Muscle of arm (tissue), 12 donors: ENCODE results near the gene PPP1R9B. TPM values are rescaled to one million over a fixed set of nuclear protein-coding genes. Genes with fewer than 3 reads are reported as not detected.

ENCODE experiments used
- DNase-seq: peaks from one replicate; pipeline ENCODE4 v3.0.0-alpha.2; 2013
- polyA plus RNA-seq, 12 donors: library from polyadenylated mRNA; unstranded; fragments of 120-200 nt; gene quantifications; one replicate each; pipeline ENCODE4 v1.2.1, GENCODE V29; 2013; ENCODE audit not compliant: insufficient read length in 12 of 12

The PPP1R9B gene
- polyA plus RNA-seq, 12 donors, result 29.5 to 70.3 (median 37.6) TPM; not detected in 1

- no peak for DNase-seq
Measured at GRCh38 chr17:50109207-50109606, 41.3 kb downstream of the PPP1R9B start.

GRCh38 chr17:50108556-50108955 is 41.9 kb downstream of the PPP1R9B start:
- no peak for DNase-seq

- no peak for DNase-seq
Measured at GRCh38 chr17:50107790-50108414, 42.6 kb downstream of the PPP1R9B start.

DNA sequence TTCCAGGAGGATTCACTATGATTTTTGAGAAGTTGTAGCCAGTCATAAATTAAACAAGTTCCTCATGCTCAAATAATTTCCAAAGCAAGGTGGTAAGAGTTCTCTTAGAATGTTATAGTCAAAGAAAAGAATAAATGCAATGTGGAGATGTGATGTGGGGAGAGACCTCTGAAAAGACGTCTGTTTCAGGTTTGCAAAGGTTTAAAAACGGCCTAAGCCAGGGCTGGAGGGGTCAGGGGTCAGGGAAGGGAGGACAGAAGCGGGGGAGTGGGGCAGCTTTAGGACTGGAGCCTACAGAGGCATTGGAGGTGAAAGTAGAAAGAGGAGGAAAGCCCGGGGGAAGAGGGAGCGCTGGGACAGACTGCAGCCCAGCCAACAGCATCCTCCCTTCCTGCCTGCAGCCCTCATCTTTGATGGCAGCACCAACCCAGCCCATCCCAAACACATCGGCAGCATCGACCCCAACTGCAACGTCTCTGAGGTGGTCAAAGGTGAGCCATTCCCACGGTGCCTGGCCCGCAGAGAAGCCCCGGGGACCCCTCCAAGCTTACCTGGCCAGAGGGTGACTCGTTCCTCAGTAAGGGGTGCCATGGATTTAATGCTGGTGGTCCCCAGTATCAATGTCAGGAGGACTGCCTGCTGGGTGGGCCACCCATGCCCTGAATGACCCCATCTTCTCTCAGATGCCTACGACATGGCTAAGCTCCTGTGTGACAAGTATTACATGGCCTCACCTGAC is 43.9 kb downstream of the PPP1R9B start:
- DNase-seq, result no peak

GRCh38 chr17:50105811-50106210 is 44.7 kb downstream of the PPP1R9B start:
- DNase-seq, result no peak

GRCh38 chr17:50103941-50104340 is 46.5 kb downstream of the PPP1R9B start:
- no peak for DNase-seq

DNA sequence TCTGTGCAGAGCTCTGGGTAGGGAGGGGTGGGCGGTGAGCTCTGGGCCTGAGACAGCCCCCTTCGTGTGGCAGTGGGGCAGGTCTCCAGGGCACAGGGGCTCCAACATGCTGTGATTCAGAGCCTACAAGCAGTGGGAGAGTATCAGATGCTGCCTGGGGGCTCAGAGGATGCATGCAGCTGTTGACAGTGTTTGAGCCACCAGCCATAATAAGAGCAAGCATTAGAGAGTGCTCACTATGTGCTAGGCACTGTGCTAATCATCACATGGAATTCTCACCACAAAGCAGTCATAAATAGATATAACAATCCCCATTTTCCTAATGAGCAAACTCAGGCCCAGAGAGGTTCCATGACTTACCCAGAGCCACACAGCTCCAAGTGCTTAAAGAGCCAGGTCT is 47.2 kb downstream of the PPP1R9B start:
- DNase-seq, result no peak

DNA sequence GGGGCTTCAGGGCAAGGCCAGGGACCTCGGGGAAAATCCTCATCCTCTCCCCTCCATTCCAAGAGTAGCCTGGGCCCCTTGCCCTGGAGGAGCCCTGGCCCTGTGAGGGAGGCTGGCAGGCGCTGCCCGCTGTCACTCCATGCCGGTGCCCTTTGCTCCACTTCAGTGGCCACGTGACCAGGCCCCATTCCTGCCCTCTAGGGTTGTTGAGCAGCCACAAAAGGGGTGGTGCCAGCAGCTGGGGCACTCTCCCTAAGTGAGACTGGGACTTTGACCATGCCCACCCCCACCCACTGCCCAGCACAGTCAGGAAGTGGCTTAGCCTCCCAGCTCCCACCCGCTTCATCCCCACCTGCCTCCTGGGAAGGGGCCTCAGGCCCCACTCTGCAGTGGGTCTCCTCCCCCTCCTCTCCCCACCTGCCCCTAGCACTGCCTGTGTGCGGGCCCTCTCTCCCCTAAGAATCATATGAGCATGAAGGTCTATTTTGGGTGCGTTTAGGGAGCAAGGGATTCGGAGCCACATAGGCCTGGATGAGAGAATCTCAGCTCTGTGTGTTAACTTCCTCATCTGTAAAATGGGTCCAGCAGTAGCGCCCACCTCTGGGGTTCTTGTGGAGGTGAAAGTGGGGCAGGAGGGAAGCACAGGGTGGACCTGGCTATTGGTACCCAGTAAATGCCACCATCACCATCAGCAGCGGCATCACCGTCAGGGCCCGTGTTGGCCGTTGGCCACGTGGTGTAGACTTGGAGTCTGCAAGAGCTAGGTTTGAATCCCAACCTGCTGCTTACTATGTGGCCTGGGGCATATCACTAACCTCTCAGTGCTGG is 48.1 kb downstream of the PPP1R9B start:
- no peak for DNase-seq

DNA sequence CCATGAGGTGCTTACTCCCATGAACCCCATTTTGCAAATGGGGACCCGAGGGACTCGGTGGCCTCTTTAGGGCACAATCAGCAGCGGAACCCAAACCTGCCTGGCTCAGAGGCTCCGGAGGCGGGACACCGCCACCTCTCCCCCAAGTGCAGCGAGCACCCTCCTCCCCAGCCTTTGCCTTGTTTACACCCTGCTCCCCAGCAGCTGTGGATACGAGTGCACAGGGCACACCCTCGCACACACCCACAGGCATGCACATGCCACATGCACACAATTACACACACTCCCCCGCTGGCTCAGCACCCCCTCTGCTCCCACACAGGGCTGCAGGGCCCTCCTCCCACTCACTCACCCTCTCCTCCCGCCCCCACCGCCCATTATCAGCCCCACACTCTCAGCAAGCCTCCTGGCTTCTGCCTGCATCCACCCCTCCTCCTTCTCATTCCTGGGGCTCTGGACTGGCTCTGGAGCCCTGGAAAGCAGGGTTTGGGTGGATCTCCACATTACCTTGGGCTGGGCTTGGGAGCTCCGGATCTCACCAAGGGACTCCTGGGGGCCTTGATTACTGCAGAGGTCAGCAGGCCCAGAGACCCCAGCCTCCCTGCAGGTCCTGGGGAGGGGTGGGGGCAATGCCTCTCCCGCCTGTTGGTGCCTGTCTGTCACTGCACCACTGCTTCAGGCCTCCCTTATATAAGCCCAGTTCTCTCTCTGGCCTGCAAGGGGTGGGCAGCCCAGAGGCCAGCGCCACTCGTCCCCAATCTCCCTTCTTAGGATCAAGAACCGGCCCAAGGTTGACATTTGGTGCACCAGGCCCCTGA is 48.9 kb downstream of the PPP1R9B start:
- DNase-seq, result no peak

DNA sequence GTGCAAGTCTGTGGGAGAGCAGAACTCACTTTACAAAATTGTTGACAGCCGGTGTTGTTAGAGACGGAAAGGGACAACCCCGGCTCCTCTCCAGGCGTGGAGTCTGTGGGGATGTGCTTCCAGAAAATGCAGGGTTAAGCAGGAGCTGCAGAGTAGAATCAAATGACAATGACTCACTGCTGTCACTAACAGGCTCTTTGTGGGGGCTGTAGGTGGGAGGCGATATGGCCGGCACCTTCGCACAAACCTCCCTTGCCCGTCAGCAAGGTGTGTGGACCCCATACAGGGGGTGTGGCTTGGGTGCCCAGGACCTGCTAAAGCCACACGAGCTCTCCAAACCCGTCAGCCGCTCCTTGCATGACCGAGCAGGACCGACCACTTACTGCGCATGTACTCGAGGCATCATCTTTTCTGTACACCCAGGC is 49.5 kb downstream of the PPP1R9B start:
- DNase-seq, result no peak

DNA sequence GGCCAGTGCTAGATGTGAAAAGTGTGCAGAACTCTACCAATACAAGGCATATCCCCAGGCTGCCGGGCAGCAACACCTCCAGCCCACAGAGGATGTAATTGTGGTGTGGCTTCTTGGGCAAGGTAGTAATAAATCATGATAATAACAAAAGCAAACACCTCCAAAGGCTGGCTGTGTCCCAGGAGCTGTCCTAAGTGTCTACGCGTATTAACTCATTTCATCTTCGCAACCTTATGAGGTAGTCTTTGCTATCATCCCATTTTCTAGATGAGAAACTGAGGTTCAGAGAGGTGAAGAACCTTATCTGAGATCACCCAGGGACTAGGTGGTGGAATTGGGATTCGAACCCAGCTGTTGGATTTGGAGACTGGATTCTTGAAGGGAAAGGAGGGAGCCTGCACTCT is 50.0 kb downstream of the PPP1R9B start:
- DNase-seq, result no peak

DNA sequence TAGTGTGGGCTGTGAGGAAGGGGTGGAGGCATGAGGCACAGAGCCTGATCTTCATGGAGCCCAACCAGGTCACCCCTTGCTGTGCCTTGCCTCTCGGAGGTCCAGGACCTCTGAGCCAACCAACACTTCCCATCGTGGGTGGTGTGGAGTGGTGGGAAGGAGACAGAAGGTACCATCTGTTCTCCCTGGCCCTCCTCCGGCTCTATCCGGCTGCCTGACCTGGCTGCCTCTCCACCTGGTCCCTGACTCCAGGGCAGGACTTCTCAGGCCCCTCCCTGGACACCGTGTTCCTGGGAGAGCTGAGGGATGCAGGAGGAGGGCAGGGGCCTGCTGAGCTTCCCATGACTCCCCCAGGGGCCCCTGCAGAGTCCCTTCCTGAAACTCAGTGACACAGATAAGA is 51.5 kb downstream of the PPP1R9B start:
- no peak for DNase-seq

DNA sequence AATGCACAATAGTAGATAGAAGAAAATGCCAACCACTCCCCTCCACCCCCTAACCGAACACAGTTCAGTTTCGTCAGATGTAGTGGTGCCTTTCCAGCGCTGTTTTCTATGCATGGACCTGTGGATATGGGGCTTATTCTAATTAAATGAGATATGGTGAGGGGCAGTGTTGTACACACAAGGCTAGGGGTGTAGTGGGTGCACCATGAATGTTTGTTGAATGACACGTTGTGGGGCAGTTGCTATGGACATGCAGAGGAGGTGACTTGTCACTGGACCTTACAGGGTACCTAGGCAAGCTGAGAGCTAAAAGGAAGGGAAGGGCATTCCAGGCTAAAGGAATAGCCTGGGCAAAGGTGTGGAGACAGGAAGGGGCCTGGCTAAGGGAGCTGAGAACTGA is 51.9 kb downstream of the PPP1R9B start:
- DNase-seq, result no peak

- no peak for DNase-seq
Measured at GRCh38 chr17:50097926-50098325, 52.6 kb downstream of the PPP1R9B start.

DNA sequence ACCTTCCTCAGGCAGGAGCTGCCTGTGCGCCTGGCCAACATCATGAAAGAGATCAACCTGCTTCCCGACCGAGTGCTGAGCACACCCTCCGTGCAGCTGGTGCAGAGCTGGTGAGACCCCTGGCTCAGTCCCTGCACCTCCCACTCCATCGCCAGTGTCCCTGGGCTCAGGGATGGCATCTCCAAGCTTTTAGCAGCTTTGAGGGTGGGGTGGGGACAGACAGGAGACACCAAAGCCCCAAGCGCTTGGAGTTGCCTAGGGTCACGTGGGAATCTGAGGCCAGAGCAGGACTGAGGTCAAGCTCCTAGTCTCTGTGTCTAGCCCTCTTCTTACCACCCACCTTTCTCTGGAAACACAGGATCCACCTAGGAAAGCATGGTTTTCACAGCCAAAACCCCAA is 53.0 kb downstream of the PPP1R9B start:
- no peak for DNase-seq

DNA sequence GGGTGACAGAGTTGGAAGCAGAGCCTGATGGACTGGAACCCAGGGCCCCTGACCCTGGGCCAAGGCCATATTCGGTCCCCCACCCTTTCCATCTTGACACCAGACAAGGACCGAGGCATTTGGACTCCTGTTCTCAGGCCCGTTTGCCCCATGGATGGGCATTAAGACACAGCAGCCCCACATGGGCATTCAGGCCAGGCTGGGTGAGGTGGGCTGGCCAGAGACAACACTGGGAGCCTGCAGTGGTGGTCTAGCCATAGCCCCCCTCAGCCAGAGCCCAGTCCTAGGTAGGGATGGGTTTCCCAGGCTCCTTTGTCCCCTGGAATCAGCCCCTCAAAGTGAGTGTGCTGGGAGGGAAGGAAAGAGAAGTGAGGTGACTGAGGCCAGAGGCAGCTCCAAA is 53.7 kb downstream of the PPP1R9B start:
- DNase-seq, result no peak

DNA sequence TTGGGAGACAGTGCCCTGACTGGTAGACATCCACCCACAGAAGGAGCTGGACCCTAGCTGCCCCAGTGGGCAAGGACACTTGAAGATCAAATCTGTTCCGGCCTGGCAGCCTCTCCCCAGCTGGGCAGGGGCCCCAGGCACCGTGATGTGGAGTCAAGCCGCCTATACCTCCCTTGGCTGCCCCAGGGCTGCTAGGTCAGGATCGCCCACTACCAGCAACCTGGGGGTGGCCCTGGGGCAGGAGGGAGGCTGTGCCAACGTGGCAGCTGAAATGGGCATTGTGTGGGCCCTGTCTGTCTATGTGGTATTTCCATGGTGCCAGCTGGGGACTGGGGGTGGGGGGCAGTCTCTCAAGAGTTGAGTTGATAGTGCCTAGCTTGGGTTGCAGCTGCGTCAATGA is 54.4 kb downstream of the PPP1R9B start:
- no peak for DNase-seq

DNA sequence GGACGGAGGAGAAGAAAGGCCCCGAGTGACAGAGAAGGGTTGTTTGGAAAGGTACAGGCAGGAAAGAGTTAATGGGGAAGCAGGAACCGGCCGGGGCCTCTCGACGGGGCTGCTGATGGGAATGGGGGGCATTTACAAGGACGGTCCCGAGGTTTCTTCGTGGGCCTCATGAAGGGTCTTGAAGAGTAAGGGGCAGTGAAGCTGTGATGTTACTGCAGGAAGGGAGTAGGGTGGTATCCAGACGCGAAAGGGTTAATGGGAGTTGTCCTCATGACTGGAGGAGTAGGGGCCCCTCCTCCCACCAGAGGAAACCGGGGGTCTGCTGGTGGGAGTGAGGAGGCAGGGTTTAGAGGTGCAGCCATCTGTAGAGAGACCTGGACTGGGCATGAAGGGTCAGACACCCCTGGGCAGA is 54.8 kb downstream of the PPP1R9B start:
- DNase-seq, result no peak

DNA sequence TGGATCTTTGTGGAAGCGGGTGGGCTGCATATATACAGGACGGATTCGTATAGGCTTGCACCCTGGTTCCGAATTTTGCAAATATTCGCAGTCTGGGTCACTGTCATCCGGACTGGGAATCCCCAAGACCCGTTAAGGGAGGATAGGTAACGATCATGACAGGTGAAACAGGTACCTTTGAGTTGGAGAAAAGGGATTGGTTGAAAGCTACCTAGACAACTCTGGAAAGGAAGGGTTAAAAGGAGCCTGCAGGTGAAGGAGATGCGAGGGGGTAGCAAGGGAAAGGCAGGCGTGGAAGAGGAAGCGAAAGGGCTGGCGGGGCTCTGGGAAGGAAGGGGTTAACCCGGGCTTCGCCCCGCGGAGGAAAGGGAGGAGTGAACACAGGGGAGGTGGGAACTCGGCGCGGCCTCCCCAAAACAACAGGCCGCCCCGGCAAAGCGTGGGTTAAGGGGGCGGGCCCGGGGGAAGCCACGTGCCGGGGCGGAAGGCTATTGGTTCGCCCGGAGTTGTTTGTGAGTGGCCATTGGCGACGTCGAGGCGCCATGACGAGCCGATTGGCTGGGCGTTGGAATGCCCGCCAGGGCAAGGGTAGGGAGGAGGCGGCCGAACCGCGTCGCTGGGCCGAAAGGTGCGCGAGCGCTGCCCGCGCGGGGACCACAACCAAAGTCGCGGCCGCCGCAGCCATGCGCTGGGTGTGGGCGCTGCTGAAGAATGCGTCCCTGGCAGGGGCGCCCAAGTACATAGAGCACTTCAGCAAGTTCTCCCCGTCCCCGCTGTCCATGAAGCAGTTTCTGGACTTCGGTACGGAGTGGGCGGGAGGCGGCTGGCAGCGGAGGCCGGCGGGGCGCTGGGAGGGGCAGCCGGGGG is 55.5 kb downstream of the PPP1R9B start, which contains the start of gene PDK2:
PDK2 (plus strand) TSS at position 599 of the 867 bp plus-strand sequence; CDS start at position 684, 85 bp downstream.
- DNase-seq, result peak; percentile 97

DNA sequence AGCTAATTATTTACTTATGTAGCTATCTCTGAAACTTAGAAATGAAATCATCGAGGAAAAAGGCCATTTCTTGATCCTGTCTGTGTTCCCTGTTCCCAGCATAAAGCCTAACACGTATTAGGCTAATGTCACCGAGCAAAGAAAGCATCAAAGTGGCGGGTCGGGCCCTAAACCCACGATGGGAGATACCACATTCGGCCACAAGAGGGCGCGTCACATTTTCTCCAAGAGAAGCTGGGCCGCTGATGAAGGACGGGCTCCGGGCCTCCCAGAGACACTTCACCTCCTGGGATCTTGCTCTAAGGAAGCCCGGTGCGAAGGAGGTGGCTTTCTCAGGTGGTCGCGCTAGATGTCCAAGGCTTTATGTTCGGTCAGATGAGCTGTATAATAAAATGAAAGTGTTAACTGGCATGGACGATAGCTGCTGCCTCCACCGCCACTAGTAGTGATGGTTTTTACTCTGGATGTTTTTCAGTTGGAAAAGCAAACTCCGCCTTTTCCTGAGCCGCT is 56.2 kb downstream of the PPP1R9B start:
- DNase-seq, result peak; percentile 94
